Left ventricle myocardium inferior (tissue), 1 donor: ENCODE results near the gene GPM6B. TPM values are rescaled to one million over a fixed set of nuclear protein-coding genes. Genes with fewer than 3 reads are reported as not detected.
"Not testable (repeated sequence)": the region's sequence is repeated elsewhere in the genome, so short reads cannot be mapped to it uniquely, and the experiment has no call there.

Experiments
- DNase-seq: peaks from one replicate; pipeline ENCODE4 v3.0.0-alpha.2; 2020
- H3K27ac ChIP-seq: fragments of 200-600 bp; replicated peaks from 2 replicates; pipeline ENCODE4 v1.8.0; 2021
- H3K27me3 ChIP-seq: fragments of 200-600 bp; 2 replicates; pipeline ENCODE4 v1.8.0; 2021; ENCODE audit warnings: low read depth
- H3K36me3 ChIP-seq: fragments of 200-600 bp; 2 replicates; pipeline ENCODE4 v1.8.0; 2021
- H3K4me1 ChIP-seq: fragments of 200-600 bp; 2 replicates; pipeline ENCODE4 v1.8.0; 2021
- H3K4me3 ChIP-seq: fragments of 200-600 bp; 2 replicates; pipeline ENCODE4 v1.8.0; 2021; ENCODE audit warnings: mild to moderate bottlenecking, moderate library complexity
- H3K9me3 ChIP-seq: fragments of 200-600 bp; replicated peaks from 2 replicates; pipeline ENCODE4 v1.8.0; 2021
- intact Hi-C: fragments of 100-400 bp; cut with micrococcal nuclease; formaldehyde crosslinking; loops from one replicate; pipeline ENCODE4 v1.11.0; 2022
- total RNA-seq: library from RNA; stranded (reverse); fragmentation: NEBNext Ultra II Directional; extraction: Animal tissue kit (Norgen Biotek cat#: 25700); gene quantifications from one replicate; pipeline ENCODE4 v1.2.1, GENCODE V29; 2021
- TF ChIP-seq, protein P1 (sequence below): fragments of 200-600 bp; IDR thresholded peaks from 2 replicates; pipeline ENCODE4 v1.8.0; 2021; ENCODE audit warnings: antibody characterized with exemption, mild to moderate bottlenecking, borderline replicate concordance
- donor health status: DM: no; HTN: yes; CAD: no; lungs with severe emphysema.

Gene GPM6B
- total RNA-seq, 1 donor from 2014 or later = 4.5 TPM

- H3K4me3 ChIP-seq = no peak overlapping the region
- intact Hi-C loops = loop anchor here (10.0 kb wide), 1 partner anchor 87 kb away; the partner anchor contains the start of gene TCEANC
- peaks cover 1% of the 10 kb centered on the region for H3K4me1 ChIP-seq
- DNase-seq = no peak
- no peaks in the 10 kb centered on the region for H3K27me3 ChIP-seq
- no peaks in the 10 kb centered on the region for H3K9me3 ChIP-seq
- TF ChIP-seq, protein P1, sequence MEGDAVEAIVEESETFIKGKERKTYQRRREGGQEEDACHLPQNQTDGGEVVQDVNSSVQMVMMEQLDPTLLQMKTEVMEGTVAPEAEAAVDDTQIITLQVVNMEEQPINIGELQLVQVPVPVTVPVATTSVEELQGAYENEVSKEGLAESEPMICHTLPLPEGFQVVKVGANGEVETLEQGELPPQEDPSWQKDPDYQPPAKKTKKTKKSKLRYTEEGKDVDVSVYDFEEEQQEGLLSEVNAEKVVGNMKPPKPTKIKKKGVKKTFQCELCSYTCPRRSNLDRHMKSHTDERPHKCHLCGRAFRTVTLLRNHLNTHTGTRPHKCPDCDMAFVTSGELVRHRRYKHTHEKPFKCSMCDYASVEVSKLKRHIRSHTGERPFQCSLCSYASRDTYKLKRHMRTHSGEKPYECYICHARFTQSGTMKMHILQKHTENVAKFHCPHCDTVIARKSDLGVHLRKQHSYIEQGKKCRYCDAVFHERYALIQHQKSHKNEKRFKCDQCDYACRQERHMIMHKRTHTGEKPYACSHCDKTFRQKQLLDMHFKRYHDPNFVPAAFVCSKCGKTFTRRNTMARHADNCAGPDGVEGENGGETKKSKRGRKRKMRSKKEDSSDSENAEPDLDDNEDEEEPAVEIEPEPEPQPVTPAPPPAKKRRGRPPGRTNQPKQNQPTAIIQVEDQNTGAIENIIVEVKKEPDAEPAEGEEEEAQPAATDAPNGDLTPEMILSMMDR = no peak
- no peaks in the 10 kb centered on the region for H3K36me3 ChIP-seq
- no peak overlapping the region for H3K27ac ChIP-seq
These were observed 75.2 kb downstream of the GPM6B start for GRCh38 chrX:13741695-13742094.

DNA sequence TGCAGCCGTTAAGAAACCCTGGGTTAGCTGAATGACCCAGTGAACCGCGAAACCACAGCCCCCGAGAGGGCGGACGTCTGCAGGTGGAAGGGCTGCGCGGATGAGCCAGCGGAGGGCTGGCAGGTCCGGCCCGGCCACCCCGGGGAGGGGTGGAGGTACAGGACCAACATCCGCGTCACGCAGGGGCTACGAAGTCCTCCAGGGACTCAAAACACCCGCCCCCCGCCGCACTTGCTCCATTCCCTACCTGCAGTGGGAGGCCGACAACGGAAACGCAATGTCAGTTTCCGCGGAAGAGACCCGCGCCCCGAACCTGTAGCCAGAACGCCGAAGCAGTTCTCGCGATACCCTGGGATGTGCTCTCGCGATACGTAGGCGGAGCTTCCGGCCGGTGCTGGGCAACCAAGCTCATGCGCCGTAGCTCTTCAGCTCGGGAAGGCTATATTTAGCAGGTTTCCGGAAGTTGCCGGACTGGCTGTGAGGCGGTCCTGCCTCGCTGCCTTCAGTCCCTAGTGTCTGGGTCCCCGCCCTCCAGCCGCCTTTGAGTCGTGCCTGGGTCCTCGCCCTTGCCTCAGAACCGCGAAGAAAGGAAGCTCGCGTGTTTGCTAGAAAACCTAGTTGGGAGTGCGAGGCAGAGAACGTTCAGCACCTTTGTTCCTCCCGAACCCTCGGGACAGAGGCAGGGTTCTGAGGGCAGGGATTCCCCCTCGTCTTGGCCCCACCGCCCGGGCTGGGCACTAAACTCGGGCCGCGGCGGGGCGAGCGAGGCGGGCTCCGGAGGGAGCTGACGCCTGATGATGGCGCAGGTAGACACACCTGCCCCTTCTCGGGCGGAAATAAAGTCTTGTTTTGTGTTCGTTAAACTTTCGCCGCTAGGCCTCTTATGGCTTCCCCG, 82.4 kb downstream of the GPM6B start, which contains the start of the genes OFD1 and TRAPPC2:
OFD1 (plus strand) TSS at position 471 of the 895 bp plus-strand sequence; CDS start at position 795, 324 bp downstream.
TRAPPC2 (minus strand) TSS at position 343 of the 895 bp plus-strand sequence. CDS start 14,657 bp downstream, outside the sequence.
- intact Hi-C loops = no loop called here
- no peaks in the 10 kb centered on the region for H3K9me3 ChIP-seq
- peak within 1 kb of the TSS; percentile 91 for H3K27ac ChIP-seq
- TF ChIP-seq, protein P1 = no peak
- H3K4me3 ChIP-seq = peak within 1 kb of the TSS; percentile 85
- peak; percentile 86 for DNase-seq
- peaks cover 46% of the 10 kb centered on the region for H3K4me1 ChIP-seq
- H3K36me3 ChIP-seq = no peaks in the 10 kb centered on the region
- H3K27me3 ChIP-seq = no peaks in the 10 kb centered on the region

GRCh38 chrX:13733506-13733905, 83.4 kb downstream of the GPM6B start:
- Histone ChIP-seq H3K9me3 (no peaks in the 10 kb centered on the region), H3K4me3 (peak overlapping the region; percentile 85), H3K27me3 (no peaks in the 10 kb centered on the region), H3K4me1 (peaks cover 46% of the 10 kb centered on the region), H3K27ac (peak overlapping the region; percentile 91), H3K36me3 (no peaks in the 10 kb centered on the region)
- intact Hi-C loops = no loop called here
- no peak for DNase-seq
- TF ChIP-seq, protein P1 = no peak

DNA sequence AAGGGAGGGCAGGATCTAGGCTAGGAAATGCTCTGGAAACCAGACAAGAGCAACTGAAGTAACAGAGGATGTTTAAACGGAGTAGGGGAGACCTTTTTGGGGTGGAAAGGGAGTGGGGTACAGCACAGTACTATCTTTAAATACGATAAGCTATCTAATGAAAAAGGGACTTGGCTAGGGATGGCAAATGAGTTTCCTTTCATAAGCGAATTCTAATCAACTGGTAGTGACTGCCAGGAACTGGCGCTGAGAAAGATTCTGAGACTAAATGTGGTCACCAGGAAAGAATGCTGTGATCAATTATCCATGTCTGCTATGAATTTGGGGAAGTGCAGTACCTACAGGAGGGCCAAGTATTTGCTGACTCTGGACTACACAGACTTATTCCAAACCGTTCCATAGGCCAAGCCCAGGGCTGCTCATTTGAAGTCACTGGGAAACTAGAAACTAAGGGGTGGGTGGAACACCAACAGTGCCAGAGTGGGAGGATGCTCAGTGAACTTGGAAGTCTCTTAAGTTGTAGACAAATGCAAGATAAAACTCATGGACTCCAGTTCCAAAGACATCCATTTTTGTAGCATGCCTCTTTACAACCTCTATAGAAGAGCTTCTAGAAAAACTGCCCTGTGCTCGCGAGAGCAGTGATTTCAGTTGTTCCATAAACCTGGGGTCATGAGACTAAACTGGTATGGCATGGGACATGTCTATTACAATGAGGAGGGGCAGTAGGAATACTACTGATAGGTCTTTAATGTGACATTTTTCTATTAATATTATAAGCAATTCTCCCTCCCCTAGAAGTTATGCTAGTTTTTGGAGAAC, 84.4 kb downstream of the GPM6B start:
- intact Hi-C loops = no loop called here
- no peak overlapping the region for H3K4me3 ChIP-seq
- no peak for DNase-seq
- H3K27ac ChIP-seq = no peak overlapping the region
- H3K36me3 ChIP-seq = no peaks in the 10 kb centered on the region
- peaks cover 46% of the 10 kb centered on the region for H3K4me1 ChIP-seq
- no peaks in the 10 kb centered on the region for H3K27me3 ChIP-seq
- H3K9me3 ChIP-seq = no peaks in the 10 kb centered on the region
- TF ChIP-seq, protein P1 = no peak

GRCh38 chrX:13730523-13730922, 86.4 kb downstream of the GPM6B start:
- DNase-seq, H3K4me3 ChIP-seq, H3K27ac ChIP-seq, H3K36me3 ChIP-seq, H3K27me3 ChIP-seq, H3K9me3 ChIP-seq, intact Hi-C loops: not testable (repeated sequence)
- H3K4me1 ChIP-seq = peaks cover 34% of the 10 kb centered on the region

GRCh38 chrX:13726583-13726982, 90.3 kb downstream of the GPM6B start:
- H3K36me3 ChIP-seq, H3K27me3 ChIP-seq, H3K27ac ChIP-seq, intact Hi-C loops, H3K4me3 ChIP-seq, H3K4me1 ChIP-seq, DNase-seq, H3K9me3 ChIP-seq: not testable (repeated sequence)

DNA sequence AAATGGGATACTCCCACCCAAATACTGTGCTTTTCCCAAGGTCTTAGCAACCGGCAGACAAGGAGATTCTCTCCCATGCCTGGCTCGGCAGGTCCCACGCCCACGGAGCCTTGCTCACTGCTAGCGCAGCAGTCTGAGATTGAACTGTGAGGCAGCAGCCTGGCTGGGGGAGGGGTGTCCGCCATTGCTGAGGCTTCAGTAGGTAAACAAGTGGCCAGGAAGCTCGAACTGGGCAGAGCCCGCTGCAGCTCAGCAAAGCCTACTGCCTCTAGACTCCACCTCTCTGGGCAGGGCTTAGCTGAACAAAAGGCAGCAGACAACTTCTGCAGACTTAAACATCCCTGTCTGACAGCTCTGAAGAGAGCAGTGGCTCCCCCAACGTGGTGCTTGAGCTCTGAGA, 92.0 kb downstream of the GPM6B start:
- H3K9me3 ChIP-seq, H3K36me3 ChIP-seq, DNase-seq, H3K27me3 ChIP-seq, H3K4me3 ChIP-seq, intact Hi-C loops, H3K27ac ChIP-seq, H3K4me1 ChIP-seq: not testable (repeated sequence)
